ENCODE measurements around the gene CACNA1C. TPM values are rescaled to one million over a fixed set of nuclear protein-coding genes. Genes with fewer than 3 reads are reported as not detected.

Gene CACNA1C
- total RNA-seq, 2 donors from 2014 or later, result 8.1 to 18.2 TPM

- Histone ChIP-seq H3K27me3 (replicated peaks; ENCODE audit: insufficient read depth) (no peaks in the 10 kb centered on the region), H3K4me3 (no peak overlapping the region), H3K4me1 (replicated peaks) (no peaks in the 10 kb centered on the region), H3K36me3 (no peaks in the 10 kb centered on the region), H3K9me3 (no peaks in the 10 kb centered on the region), H3K27ac (no peak overlapping the region)
- DNase-seq (ENCODE audit: low spot score), result no peak
- intact Hi-C loops (cut with DNase I), result no loop called here
- TF ChIP-seq POLR2AphosphoS5 (IDR thresholded peaks at IDR 0.05) (no peak), CTCF (IDR thresholded peaks at IDR 0.05) (no peak), POLR2A (IDR thresholded peaks at IDR 0.05) (no peak)
- WGBS, result 82% methylated on average over 12 of the region's 18 CpGs
These were observed 627.3 kb downstream of the CACNA1C start for GRCh38 chr12:2679816-2680675.

GRCh38 chr12:2680676-2681039, 627.9 kb downstream of the CACNA1C start:
- no peaks in the 10 kb centered on the region for H3K27me3 ChIP-seq (replicated peaks; ENCODE audit: insufficient read depth)
- no peaks in the 10 kb centered on the region for H3K36me3 ChIP-seq
- no peak overlapping the region for H3K4me3 ChIP-seq
- TF ChIP-seq CTCF (IDR thresholded peaks at IDR 0.05), result no peak
- TF ChIP-seq POLR2AphosphoS5 (IDR thresholded peaks at IDR 0.05), result no peak
- TF ChIP-seq POLR2A (IDR thresholded peaks at IDR 0.05), result no peak
- no peak for DNase-seq (ENCODE audit: low spot score)
- H3K4me1 ChIP-seq (replicated peaks), result no peaks in the 10 kb centered on the region
- intact Hi-C loops (cut with DNase I), result no loop called here
- no peaks in the 10 kb centered on the region for H3K9me3 ChIP-seq
- H3K27ac ChIP-seq, result no peak overlapping the region
- WGBS, result 81% methylated on average over 3 of the region's 3 CpGs

GRCh38 chr12:2681450-2682205, 628.8 kb downstream of the CACNA1C start:
- intact Hi-C loops (cut with DNase I), result no loop called here
- Histone ChIP-seq H3K9me3 (no peaks in the 10 kb centered on the region), H3K4me1 (replicated peaks) (no peaks in the 10 kb centered on the region), H3K4me3 (no peak overlapping the region), H3K36me3 (no peaks in the 10 kb centered on the region), H3K27me3 (replicated peaks; ENCODE audit: insufficient read depth) (no peaks in the 10 kb centered on the region), H3K27ac (no peak overlapping the region)
- no peak for DNase-seq (ENCODE audit: low spot score)
- TF ChIP-seq POLR2A (IDR thresholded peaks at IDR 0.05) (no peak), POLR2AphosphoS5 (IDR thresholded peaks at IDR 0.05) (no peak), CTCF (IDR thresholded peaks at IDR 0.05) (no peak)
- 68% methylated on average over 11 of the region's 12 CpGs for WGBS

- Histone ChIP-seq H3K9me3 (no peaks in the 10 kb centered on the region), H3K4me3 (no peak overlapping the region), H3K4me1 (replicated peaks) (no peaks in the 10 kb centered on the region), H3K27ac (no peak overlapping the region), H3K36me3 (no peaks in the 10 kb centered on the region), H3K27me3 (replicated peaks; ENCODE audit: insufficient read depth) (no peaks in the 10 kb centered on the region)
- intact Hi-C loops (cut with DNase I), result no loop called here
- 70% methylated on average over 10 of the region's 10 CpGs for WGBS
- no peak for DNase-seq (ENCODE audit: low spot score)
- peak in 2 of 4 experiments; percentile 30 to 34 for TF ChIP-seq CTCF (IDR thresholded peaks at IDR 0.05)
- no peak for TF ChIP-seq POLR2AphosphoS5 (IDR thresholded peaks at IDR 0.05)
- no peak for TF ChIP-seq POLR2A (IDR thresholded peaks at IDR 0.05)
These were observed 629.8 kb downstream of the CACNA1C start for GRCh38 chr12:2682296-2683251.
